ENCODE measurements around the gene BPIFB4. TPM values are rescaled to one million over a fixed set of nuclear protein-coding genes. Genes with fewer than 3 reads are reported as not detected.

The BPIFB4 gene
- total RNA-seq, 3 donors from 2014 or later = not detected

GRCh38 chr20:33070111-33071053, 9.1 kb upstream of the BPIFB4 start:
- Histone ChIP-seq H3K4me1 (no peaks in the 10 kb centered on the region), H3K27me3 (peaks cover 0 to 9% of the 10 kb centered on the region in 2 donors), H3K4me3 (no peak overlapping the region), H3K9me3 (no peaks in the 10 kb centered on the region), H3K27ac (no peak overlapping the region), H3K36me3 (no peaks in the 10 kb centered on the region)
- intact Hi-C loops (cut with DNase I; ENCODE audit: low total_unique reads) = loop anchor here (10.0 kb wide), 1 partner anchor 156 kb away; no protein-coding TSS in a partner anchor
- no peak for TF ChIP-seq CTCF (IDR thresholded peaks at IDR 0.05)
- TF ChIP-seq POLR2AphosphoS5 (IDR thresholded peaks at IDR 0.05) = no peak
- TF ChIP-seq POLR2A (IDR thresholded peaks at IDR 0.05) = no peak
- no peak for DNase-seq (ENCODE audit: low spot score in 2 of 2)

GRCh38 chr20:33071198-33071597, 8.2 kb upstream of the BPIFB4 start:
- Histone ChIP-seq H3K9me3 (no peaks in the 10 kb centered on the region), H3K4me1 (no peaks in the 10 kb centered on the region), H3K27ac (no peak overlapping the region), H3K27me3 (peaks cover 0 to 16% of the 10 kb centered on the region in 2 donors), H3K4me3 (no peak overlapping the region), H3K36me3 (no peaks in the 10 kb centered on the region)
- intact Hi-C loops (cut with DNase I; ENCODE audit: low total_unique reads) = loop anchor here (10.0 kb wide), 1 partner anchor 156 kb away; no protein-coding TSS in a partner anchor
- no peak for DNase-seq (ENCODE audit: low spot score in 2 of 2)
- TF ChIP-seq POLR2AphosphoS5 (IDR thresholded peaks at IDR 0.05) (no peak), CTCF (IDR thresholded peaks at IDR 0.05) (no peak), POLR2A (IDR thresholded peaks at IDR 0.05) (no peak)

- H3K4me3 ChIP-seq = no peak overlapping the region
- H3K27me3 ChIP-seq = peaks cover 0 to 16% of the 10 kb centered on the region in 2 donors
- no peak overlapping the region for H3K27ac ChIP-seq
- no peak for TF ChIP-seq POLR2A (IDR thresholded peaks at IDR 0.05)
- no peak for TF ChIP-seq CTCF (IDR thresholded peaks at IDR 0.05)
- no peak for TF ChIP-seq POLR2AphosphoS5 (IDR thresholded peaks at IDR 0.05)
- no peaks in the 10 kb centered on the region for H3K36me3 ChIP-seq
- intact Hi-C loops (cut with DNase I; ENCODE audit: low total_unique reads) = loop anchor here (10.0 kb wide), 1 partner anchor 158 kb away; no protein-coding TSS in a partner anchor
- H3K9me3 ChIP-seq = no peaks in the 10 kb centered on the region
- DNase-seq (ENCODE audit: low spot score in 2 of 2) = no peak
- H3K4me1 ChIP-seq = no peaks in the 10 kb centered on the region
Measured at GRCh38 chr20:33072362-33072761, 7.1 kb upstream of the BPIFB4 start.

- TF ChIP-seq CTCF (IDR thresholded peaks at IDR 0.05) = no peak
- no peak for TF ChIP-seq POLR2AphosphoS5 (IDR thresholded peaks at IDR 0.05)
- no peak for TF ChIP-seq POLR2A (IDR thresholded peaks at IDR 0.05)
- H3K36me3 ChIP-seq = no peaks in the 10 kb centered on the region
- no peak for DNase-seq (ENCODE audit: low spot score in 2 of 2)
- no peak overlapping the region for H3K27ac ChIP-seq
- intact Hi-C loops (cut with DNase I; ENCODE audit: low total_unique reads) = loop anchor here (10.0 kb wide), 1 partner anchor 158 kb away; no protein-coding TSS in a partner anchor
- peaks cover 0 to 16% of the 10 kb centered on the region in 2 donors for H3K27me3 ChIP-seq
- no peaks in the 10 kb centered on the region for H3K9me3 ChIP-seq
- H3K4me1 ChIP-seq = no peaks in the 10 kb centered on the region
- no peak overlapping the region for H3K4me3 ChIP-seq
Measured at GRCh38 chr20:33072813-33073212, 6.6 kb upstream of the BPIFB4 start.

GRCh38 chr20:33074675-33075074, 4.8 kb upstream of the BPIFB4 start:
- Histone ChIP-seq H3K27ac (no peak overlapping the region), H3K9me3 (no peaks in the 10 kb centered on the region), H3K4me3 (no peak overlapping the region), H3K36me3 (no peaks in the 10 kb centered on the region), H3K4me1 (no peaks in the 10 kb centered on the region), H3K27me3 (peaks cover 0 to 16% of the 10 kb centered on the region in 2 donors)
- intact Hi-C loops (cut with DNase I; ENCODE audit: low total_unique reads) = loop anchor here (10.0 kb wide), 1 partner anchor 160 kb away; no protein-coding TSS in a partner anchor
- TF ChIP-seq POLR2AphosphoS5 (IDR thresholded peaks at IDR 0.05) = no peak
- TF ChIP-seq POLR2A (IDR thresholded peaks at IDR 0.05) = no peak
- no peak for TF ChIP-seq CTCF (IDR thresholded peaks at IDR 0.05)
- no peak for DNase-seq (ENCODE audit: low spot score in 2 of 2)
